Measurements from ENCODE around the gene MFAP4. TPM values are rescaled to one million over a fixed set of nuclear protein-coding genes. Genes with fewer than 3 reads are reported as not detected.

The MFAP4 gene
- total RNA-seq, result 205 TPM

GRCh38 chr17:19386974-19387920, at the start of gene MFAP4:
Gene MFAP4 (minus strand): TSS chr17:19387190. CDS start chr17:19387155, 35 bp downstream.
- peak within 1 kb of the TSS; percentile 26 to 36 for H3K4me3 ChIP-seq
- TF ChIP-seq POLR2AphosphoS5 (IDR thresholded peaks at IDR 0.05; ENCODE audit: insufficient read depth in 1 of 2, low read depth in 1 of 2), result peak; percentile 11 to 75
- no peak for TF ChIP-seq POLR2A (IDR thresholded peaks at IDR 0.05)
- TF ChIP-seq, protein P1, sequence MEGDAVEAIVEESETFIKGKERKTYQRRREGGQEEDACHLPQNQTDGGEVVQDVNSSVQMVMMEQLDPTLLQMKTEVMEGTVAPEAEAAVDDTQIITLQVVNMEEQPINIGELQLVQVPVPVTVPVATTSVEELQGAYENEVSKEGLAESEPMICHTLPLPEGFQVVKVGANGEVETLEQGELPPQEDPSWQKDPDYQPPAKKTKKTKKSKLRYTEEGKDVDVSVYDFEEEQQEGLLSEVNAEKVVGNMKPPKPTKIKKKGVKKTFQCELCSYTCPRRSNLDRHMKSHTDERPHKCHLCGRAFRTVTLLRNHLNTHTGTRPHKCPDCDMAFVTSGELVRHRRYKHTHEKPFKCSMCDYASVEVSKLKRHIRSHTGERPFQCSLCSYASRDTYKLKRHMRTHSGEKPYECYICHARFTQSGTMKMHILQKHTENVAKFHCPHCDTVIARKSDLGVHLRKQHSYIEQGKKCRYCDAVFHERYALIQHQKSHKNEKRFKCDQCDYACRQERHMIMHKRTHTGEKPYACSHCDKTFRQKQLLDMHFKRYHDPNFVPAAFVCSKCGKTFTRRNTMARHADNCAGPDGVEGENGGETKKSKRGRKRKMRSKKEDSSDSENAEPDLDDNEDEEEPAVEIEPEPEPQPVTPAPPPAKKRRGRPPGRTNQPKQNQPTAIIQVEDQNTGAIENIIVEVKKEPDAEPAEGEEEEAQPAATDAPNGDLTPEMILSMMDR (IDR thresholded peaks at IDR 0.05), result no peak
- DNase-seq (ENCODE audit: extremely low spot score in 2 of 2), result peak in 1 of 2 donors; percentile 96
- H3K4me1 ChIP-seq, result peaks cover 80% of the 10 kb centered on the region
- no peaks in the 10 kb centered on the region for H3K27me3 ChIP-seq
- intact Hi-C loops (cut with DNase I), result no loop called here
- peak within 1 kb of the TSS; percentile 95 for H3K27ac ChIP-seq
- no peaks in the 10 kb centered on the region for H3K9me3 ChIP-seq
- peaks cover 0 to 17% of the 10 kb centered on the region in 2 donors for H3K36me3 ChIP-seq

DNA sequence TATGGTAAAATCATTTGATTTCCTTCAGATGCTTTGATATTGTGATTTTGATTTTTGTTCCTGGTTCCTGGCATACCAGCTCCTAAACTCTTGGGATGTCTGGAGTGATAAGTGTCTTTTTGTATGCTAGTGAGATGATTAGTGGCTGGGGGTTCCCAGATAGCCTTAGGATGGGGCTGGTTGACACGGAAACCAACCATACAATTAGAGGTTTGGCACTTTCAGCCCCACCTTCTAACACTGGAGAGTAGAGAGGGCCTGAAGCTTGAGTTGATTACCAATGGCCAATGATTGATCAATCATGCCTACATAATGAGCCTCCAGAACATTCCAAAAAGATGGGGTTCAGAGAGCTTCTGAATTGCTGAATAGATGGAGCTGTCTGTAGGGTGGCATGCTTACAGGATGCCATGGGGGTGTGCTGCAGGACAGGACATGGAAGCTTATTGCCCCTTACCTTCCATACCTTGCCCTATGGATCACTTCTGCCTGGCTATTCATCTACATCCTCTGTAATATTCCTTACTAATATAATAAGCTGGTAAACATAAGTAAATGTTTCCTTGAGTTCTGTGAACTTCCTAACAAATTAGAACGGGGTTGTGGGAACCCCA, 46.8 kb upstream of the MFAP4 start:
- TF ChIP-seq POLR2AphosphoS5 (IDR thresholded peaks at IDR 0.05; ENCODE audit: insufficient read depth in 1 of 2, low read depth in 1 of 2) (no peak), POLR2A (IDR thresholded peaks at IDR 0.05) (no peak)
- TF ChIP-seq, protein P1 (IDR thresholded peaks at IDR 0.05), result no peak
- Histone ChIP-seq H3K4me1 (no peaks in the 10 kb centered on the region), H3K27ac (no peak overlapping the region), H3K36me3 (no peaks in the 10 kb centered on the region), H3K27me3 (no peaks in the 10 kb centered on the region), H3K4me3 (no peak overlapping the region), H3K9me3 (no peaks in the 10 kb centered on the region)
- DNase-seq (ENCODE audit: extremely low spot score in 2 of 2), result no peak
- intact Hi-C loops (cut with DNase I), result no loop called here

- H3K27me3 ChIP-seq, result no peaks in the 10 kb centered on the region
- TF ChIP-seq POLR2A (IDR thresholded peaks at IDR 0.05), result no peak
- TF ChIP-seq POLR2AphosphoS5 (IDR thresholded peaks at IDR 0.05; ENCODE audit: insufficient read depth in 1 of 2, low read depth in 1 of 2), result no peak
- TF ChIP-seq, protein P1 (IDR thresholded peaks at IDR 0.05), result no peak
- DNase-seq (ENCODE audit: extremely low spot score in 2 of 2), result no peak
- no peak overlapping the region for H3K4me3 ChIP-seq
- intact Hi-C loops (cut with DNase I), result no loop called here
- H3K36me3 ChIP-seq, result no peaks in the 10 kb centered on the region
- no peaks in the 10 kb centered on the region for H3K9me3 ChIP-seq
- H3K4me1 ChIP-seq, result no peaks in the 10 kb centered on the region
- no peak overlapping the region for H3K27ac ChIP-seq
Observed at GRCh38 chr17:19433255-19433654, 46.3 kb upstream of the MFAP4 start.

DNA sequence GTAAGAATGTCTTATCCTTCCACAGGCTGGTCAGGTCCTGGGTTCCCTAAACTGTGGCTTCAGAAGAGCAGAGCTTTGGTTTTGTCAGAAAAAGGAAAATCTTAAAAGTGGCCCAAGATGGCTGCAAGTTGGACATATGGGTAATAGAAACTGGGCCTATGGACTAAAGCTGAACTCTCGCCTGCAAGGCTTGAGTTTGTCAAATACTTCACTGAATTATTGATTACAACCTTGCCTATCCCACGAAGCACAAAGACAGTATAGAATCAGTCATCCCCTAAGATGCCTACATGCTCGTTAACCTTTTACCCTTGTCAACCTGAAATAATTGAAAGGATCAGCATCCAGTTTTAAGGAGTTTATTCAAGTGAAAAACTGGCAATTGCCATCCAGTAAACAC, 44.7 kb upstream of the MFAP4 start:
- Histone ChIP-seq H3K4me3 (no peak overlapping the region), H3K36me3 (no peaks in the 10 kb centered on the region), H3K27ac (no peak overlapping the region), H3K27me3 (no peaks in the 10 kb centered on the region), H3K4me1 (no peaks in the 10 kb centered on the region), H3K9me3 (no peaks in the 10 kb centered on the region)
- TF ChIP-seq, protein P1 (IDR thresholded peaks at IDR 0.05), result no peak
- intact Hi-C loops (cut with DNase I), result no loop called here
- DNase-seq (ENCODE audit: extremely low spot score in 2 of 2), result no peak

DNA sequence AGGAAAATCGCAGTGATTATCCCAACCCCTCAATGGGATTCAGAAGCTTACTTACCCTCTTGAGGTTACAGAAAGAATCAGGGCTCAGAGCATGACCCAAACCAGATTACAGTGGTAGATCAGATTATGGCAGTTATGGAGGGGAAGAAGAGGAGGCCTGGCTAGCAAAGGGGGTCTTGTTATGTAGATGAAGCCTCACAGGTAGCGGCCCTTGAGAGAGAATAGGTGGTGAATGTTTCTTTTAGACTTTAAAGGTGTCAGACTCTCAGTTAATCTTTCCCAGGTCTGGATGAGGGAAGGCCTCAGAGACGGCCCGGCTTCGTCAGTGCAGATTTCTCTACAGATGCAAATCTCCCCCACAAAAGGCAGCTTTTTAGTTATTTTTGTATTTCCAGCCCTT, 39.6 kb upstream of the MFAP4 start:
- H3K27me3 ChIP-seq, result no peaks in the 10 kb centered on the region
- H3K36me3 ChIP-seq, result no peaks in the 10 kb centered on the region
- TF ChIP-seq, protein P1 (IDR thresholded peaks at IDR 0.05), result no peak
- no peak for TF ChIP-seq POLR2AphosphoS5 (IDR thresholded peaks at IDR 0.05; ENCODE audit: insufficient read depth in 1 of 2, low read depth in 1 of 2)
- TF ChIP-seq POLR2A (IDR thresholded peaks at IDR 0.05), result no peak
- H3K4me1 ChIP-seq, result peaks cover 10% of the 10 kb centered on the region
- no peak overlapping the region for H3K4me3 ChIP-seq
- intact Hi-C loops (cut with DNase I), result no loop called here
- no peaks in the 10 kb centered on the region for H3K9me3 ChIP-seq
- DNase-seq (ENCODE audit: extremely low spot score in 2 of 2), result no peak
- no peak overlapping the region for H3K27ac ChIP-seq

All from vagina (tissue), 2 donors.